ENCODE data around the gene DBH. TPM values are rescaled to one million over a fixed set of nuclear protein-coding genes. Genes with fewer than 3 reads are reported as not detected.

DBH gene
- total RNA-seq, 1 experiment from 2014 or later, result not detected

DNA sequence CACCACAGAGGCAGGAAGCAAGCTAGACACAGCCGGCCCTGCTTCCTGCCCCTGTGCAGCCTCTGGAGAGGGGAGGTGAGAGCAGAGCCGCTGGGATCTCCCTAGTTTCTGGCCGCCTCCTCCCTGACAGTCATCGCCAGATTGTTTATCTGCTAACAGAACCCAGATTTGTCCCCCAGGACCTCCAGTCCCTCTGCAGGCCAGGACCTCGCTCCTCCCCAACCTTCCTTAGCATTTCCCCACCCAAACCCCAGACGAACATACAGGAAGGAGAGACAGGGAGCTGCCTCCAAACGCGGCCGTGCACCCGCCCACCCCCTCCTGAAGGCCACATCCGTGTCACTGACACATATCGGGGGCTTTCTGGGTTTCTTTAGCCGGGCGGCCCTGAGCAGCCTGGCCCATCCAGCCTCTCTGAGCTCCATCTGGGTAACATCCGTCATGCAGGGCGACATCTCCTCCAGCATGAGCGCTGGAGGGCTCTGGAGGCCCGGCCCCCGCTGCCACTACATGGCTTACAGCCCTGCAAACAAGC lies 47.5 kb downstream of the DBH start:
- no peak for DNase-seq (ENCODE audit: low spot score)

DNA sequence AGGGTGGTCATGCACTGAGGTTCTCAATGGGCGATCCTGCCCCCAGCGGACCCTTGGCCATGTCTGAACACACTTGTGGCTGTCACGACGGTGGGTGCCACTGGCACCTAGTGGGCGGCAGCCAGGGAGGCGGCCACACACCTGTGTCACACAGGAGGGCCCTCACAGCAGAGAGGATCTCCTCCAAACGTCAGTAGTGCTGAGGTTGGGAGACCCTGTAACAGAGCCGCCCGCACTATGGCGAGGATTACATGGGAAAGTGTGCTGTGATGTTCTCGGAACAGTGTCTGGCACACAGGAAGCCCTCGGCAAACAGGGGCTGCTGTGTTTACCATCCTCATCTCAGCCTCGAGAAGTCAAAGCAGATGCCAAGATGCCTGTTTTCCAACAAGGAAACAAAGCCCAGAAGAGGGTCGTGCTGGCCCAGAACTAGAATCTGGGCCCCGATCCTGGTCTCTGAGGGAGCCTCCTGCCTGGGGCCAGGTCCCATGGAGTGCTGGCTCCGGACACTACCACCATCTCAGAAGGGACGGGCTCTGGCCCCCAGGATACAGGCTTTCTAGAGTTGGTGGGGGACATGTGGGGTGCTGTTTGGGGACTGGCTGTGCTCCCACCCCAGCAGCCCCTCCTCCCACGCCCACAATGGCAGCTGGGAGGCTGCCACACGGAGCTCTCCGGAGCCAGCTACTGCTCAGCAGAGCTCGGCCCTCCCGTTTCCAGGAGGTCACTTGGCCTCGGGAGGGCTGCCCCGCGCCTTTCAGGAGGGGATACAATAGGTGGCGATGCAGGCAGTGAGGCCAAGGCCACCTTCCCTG lies 48.2 kb downstream of the DBH start:
- no peak for DNase-seq (ENCODE audit: low spot score)

DNA sequence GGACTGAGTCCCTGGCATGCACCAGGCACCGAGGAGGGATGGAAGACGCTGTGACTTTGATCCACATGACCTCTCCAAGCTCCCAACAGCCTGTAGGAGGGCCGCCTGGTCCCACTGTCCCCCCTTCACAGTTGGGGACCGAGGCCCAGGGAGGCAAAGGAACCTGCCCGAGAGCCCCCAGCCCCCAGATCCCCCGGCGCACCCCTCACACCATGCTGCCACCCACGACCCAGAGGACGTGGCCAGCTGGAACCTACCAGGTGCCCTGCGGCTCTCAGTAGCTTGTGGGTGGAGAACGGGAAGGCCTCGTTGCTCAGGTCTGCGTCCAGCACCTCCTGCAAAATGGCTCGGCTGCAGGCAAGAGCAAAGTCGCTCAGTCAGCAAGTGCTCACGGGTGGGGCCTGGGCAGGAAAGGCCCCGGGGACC lies 48.8 kb downstream of the DBH start:
- no peak for DNase-seq (ENCODE audit: low spot score)

DNA sequence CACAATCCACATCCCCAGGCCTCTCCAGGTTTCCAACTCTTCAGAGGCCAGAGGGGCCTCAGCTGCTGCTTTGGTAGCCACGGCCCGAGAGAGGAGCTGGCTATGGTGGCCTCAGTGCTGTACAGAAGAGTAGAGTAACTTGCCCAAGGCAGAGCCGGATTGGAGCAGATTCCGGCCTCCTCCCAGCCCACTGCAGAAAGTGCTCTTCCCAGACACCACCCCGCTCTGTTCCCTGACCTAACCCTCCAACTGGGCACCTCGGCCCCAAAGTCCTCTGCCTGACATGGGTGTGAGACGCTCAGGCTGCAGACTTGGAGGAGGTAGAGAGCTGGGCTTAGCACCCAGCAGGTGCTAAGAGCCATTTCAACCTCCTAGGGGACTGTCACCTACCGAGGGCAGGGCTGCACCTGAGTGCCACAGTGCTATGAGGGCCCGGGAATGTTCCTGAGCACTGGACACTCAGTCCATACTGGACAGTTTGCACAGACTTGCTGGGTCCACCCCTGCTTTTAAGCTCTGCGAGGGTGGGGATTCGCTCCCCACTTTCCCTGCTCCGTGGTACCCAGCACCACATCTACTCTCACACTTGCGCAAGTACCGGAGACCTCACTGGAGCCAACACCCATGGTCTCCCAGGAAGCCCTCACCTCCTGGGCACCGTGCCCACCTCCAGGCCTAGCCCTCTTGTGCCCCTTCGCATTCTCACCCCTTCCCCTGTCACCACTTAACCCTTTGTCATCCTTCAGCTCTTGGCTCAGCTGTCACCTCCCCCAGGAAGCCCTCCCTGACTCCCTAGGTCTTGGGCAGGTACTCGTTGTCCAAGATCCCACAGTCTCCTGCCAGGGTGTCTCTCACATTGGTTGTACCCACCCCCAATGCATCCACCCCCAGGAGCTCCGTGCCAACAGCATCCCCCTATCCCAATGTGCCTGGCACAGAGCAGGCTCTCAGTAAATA lies 49.8 kb downstream of the DBH start:
- DNase-seq (ENCODE audit: low spot score), result no peak

DNA sequence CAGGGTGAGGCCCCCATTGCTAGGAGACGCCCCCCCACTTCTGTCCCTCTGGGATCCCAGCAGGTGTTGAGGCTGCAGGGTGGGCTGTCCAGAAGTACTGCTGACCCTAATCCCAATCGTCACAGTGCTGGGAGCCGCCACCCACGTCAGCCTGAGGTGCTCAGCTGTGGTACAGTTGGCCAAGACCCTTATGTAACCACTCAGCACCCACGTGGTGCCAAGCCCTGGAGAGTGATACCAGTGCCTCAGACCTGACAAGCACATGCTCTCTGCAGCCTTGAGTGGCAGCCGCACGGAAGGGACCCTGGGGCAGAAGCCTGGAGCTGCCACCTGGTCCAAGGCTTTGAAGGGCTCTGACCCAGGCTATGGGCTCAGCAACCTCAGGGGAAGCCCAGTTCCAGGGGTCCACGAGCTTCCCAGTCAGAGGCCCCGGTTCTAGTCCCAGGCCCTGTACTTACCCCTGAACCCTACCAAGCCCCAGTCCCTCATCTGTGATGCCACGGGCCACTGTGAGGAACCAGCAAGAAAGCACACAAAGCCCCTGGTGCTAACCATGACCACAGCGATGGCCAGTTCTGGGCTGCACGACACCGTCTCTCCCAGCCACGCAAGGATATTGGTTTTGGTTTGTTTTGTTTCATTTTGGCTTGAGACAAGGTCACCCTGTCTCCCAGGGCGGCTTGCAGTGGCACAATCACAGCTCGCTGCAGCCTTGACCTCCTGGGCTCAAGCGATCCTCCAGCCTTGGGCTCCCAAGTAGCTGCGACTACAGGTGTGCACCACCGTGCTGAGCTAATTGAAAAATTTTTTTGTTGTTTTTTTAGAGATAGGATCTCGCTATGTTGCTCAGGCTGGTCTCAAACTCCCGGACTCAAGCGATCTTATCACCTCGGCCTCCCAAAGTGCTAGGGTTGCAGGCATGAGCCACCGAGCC lies 50.7 kb downstream of the DBH start:
- DNase-seq (ENCODE audit: low spot score), result no peak

DNA sequence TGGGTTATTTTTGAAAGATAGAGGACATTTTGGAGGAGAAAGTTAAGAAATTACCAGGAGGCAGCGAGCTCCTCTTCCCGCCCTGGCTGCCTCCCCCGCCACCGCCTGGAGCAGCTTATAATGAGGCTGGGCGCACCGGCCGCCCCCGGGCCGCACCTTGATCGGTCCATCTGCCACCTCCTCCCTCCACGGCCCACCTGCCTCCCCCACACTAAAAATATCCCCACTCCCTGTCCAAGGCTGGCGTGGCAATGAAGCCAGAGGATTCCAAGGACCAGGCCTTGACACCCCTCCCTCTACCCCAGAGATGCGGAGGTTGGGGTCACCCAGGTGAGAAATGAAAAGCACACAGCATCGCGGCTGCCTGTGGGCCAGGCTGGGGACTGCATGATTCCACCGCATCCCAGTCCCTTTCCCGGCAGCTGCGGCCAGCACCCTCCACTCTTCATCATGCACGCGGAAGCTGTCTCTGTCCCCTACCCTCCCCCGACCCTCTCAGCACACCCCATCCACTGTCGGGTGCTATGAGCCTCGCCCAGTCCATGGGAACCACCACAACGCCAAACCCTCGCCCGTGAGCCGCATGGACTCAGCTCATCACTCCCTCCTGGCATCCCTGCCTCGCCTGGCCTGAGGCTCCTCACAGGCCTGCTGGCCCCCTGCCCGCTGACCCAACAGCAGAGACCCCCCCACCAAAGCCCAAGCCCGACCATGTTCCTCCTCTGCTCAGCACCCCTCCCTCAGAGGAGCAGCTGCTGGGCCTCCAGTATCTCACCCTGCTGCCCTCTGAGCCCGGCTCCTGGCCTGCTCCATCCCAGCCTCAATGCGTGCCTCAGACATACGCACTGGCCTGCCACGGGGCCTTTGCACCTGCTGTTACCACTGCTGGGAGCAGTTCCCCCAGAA lies 51.9 kb downstream of the DBH start:
- no peak for DNase-seq (ENCODE audit: low spot score)

DNA sequence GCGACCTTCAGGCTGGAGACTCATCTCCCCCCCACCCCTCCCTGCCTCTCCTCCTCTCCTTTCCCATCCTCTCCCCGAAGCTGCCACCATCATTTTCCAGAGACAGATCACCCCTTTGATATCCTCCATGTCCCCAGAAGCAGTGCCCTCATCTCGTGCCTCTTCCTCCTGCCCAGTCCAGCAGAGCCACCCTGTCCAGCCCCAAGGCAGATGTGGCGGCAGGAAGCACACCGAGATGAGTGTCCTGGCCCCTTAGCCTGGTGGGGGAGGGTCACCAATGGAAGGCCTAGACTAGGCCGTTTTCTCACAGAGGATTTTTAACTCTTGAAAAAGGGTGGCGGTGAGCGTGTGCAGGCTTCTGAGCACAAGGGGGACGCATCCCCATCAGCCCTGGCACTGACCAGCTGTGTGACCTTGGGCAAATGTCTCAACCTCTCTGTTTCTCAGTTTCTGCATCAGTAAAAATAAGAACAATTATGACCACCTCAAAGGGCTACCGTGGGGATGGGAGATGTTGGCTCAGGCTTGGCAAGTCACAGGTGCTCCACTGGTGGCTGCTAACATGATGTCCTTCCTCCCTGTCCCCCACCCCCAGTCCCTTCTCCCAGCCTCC lies 53.1 kb downstream of the DBH start:
- no peak for DNase-seq (ENCODE audit: low spot score)

DNA sequence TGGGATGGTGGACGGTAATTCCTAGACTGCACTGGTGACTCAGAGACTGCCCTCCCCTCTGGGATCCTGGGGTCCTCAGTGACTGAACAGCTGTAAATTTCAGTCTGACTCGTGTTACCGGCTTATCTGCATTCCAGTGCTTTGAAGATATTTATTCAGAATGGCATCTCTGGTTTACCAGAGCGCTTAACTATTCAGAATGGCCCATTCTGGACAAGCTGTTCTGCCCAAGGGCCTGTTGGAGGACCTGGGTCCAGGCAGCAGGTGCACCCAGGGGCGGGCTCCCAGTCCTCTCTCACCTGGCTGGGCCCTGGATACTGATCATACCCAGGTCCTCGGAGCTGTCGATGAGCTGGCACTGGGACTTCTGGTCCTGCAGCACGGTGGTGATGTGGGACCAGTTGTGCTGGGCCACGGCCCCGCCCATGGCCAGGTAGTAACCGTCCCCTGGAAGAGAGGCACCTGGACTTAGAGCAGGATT lies 54.0 kb downstream of the DBH start:
- DNase-seq (ENCODE audit: low spot score), result no peak

DNA sequence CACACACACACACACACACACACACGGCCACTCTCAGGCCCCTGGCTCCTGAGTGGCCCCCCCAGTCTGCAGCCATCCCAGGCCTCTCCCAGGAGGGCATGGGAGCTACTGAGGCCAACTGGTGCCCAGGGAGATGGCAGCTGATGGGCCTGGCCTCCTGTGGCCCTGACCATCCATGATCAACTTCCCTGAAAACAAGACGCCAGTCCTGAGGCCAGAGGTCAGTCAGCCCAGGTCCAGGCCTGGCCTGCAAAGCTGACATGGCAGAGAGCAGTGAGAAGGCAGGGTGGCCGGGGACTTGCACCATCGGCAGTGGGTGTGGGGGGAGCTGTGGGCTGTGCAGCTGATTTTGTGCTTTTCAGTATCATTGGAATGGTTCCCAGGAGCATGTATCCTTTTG lies 55.0 kb downstream of the DBH start:
- no peak for DNase-seq (ENCODE audit: low spot score)

DNA sequence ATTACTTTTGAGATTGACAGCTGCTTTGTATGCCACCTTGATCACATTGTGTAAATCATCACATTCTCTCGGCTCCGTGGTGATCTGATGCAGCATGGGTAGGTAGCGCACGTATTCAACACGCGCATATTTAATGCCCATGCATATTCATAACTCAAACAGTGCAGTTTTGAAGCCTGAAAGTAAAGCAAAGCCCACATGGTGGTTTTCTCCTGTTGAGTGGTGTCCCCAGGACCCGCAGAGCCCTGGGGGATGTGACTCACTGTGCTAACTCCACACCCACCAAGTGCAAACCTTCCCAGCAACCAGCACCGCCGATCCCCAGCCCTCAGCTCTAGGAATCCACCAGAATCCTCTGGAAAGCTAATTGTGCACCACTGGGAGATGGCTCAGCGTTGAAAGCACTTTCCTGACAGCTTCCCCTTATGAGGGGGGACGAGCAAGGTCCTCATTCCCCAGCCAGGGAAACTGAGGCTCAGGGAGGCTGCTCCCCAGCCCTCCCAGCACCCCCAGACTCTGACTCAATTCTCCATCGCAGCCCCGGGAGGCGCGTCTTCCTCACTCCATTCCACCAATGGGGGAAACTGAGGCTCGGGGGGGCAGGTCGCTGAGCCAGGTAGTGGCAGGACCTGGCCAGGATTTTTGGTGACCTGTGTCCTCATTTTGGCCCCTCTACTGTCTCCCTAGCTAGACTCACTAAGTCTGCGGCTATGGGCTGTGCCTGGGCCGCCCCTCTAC lies 55.6 kb downstream of the DBH start:
- DNase-seq (ENCODE audit: low spot score), result peak; percentile 46

DNA sequence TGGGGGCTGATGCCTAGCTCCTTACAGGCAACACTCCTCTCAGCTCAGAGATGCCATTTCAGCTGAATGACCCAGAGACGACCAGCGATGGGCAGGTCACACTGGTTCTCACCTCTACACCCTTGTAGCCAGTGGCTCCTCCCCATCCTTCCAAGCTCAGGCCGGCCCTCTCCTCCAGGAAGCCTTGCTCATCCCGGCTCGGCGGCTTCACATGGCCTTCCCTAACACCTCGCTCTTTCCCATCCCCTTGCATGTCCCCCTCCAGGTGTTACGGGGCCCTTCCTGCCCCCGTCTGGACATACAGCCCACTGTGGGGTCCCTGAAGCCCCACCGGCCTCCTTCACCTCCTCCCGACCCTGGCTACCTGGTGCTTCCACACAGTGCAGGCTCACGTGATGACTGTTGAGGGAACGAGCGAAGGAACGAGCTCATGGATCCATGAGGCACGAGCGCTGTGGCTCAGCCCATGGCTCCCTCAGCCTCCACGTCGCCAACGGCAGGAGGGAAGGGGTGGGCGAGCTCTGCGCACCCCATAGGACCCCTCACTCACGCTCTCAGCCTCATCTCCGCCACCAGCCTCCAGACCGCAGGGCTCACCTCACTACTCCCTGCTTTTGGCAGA lies 56.3 kb downstream of the DBH start:
- DNase-seq (ENCODE audit: low spot score), result no peak

DNA sequence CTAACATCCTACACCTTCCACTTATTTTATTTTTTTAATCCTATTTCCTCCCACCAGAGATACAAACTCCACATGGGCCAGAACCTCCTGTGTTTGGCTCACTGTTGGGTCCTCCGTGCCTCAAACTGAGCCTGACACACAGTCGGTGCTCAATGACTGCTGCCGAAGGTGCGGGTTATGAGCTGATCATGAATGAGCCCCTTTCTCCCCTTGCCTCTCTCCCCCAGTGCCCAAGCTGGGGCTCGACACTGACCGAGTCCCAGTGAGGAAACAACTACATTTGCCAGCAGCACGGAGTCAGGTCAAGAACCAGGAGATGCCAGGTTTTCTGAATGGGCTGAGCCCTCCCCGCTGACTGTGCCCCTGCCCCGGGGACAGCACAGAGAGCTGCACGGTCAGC lies 57.0 kb downstream of the DBH start:
- DNase-seq (ENCODE audit: low spot score), result no peak

DNA sequence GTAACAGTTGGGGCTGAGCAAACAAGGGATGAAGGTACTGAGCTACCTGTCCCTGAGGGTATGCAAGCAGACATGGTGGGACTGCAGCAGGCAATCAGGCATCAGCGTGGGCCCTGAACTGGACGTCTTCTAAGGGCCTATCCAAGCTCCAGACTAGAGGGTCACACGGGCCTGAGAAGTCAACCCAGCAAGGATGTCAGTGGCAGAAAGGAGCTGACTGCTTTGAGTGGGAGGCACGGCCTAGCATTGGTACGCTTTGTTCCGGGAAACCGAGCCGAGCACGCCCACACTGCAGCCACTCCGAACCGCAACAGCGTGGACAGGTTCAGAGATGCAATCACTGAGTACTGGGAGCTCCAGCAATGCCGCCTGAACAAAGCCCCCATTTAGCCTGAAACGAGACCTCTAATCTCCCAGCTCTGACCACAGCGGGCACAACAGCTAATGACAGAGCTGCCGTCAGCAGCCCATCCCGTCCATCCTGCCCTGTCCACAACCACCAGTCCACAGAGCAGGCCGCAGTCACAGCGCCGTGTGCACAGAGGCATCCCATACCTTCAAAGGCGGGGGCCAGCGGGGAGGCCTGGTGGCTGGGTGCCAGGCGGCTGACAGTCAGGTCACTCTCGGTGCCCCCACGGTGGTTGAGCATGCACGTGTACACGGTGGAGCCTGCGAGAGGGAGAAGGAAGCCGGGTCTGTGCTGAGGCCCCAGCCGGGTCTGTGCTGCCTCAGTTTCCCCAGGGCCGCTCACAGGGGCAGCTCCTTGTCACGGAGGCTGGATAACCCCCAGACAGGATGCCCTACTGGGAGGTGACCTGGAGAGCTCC lies 57.8 kb downstream of the DBH start:
- DNase-seq (ENCODE audit: low spot score), result no peak

DNA sequence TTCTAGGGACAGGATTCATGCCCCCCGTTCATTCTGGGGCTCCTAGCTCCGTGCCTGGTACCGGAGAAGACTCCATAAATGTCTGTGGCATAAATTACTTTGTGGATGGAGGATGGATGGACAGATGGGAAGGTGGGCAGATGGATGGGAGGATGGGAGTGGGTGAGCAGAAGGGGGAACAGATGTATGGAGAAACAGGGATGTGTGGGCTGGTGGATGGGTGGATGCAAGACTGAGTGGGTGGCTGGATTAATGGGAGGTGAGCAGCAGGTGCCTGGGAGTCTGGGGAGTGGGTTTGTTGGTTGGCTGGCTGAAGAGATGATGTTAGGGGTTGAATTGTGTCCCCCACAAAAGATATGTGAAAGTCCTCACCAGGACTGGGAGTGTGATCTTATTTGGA lies 58.5 kb downstream of the DBH start:
- no peak for DNase-seq (ENCODE audit: low spot score)

DNA sequence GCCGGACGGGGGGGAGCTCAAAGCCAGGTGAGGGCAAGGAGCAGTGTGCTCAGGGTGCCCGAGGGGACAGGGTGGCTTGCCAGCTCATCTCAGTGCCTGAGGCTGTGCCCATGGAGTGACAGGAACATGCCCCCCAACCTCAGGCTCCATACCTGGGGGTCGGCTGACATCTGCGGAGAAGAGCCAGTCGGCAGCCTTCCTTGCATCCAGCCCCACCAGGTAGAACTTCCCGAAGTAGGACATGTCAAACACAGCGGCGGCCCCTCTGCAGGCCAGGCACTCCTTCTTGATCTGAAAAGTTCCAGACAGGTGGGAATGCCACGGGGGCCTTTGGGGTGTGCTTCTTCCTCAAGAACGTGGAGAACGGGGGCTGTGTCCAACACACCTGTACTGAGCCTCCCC lies 59.9 kb downstream of the DBH start:
- no peak for DNase-seq (ENCODE audit: low spot score)

DNA sequence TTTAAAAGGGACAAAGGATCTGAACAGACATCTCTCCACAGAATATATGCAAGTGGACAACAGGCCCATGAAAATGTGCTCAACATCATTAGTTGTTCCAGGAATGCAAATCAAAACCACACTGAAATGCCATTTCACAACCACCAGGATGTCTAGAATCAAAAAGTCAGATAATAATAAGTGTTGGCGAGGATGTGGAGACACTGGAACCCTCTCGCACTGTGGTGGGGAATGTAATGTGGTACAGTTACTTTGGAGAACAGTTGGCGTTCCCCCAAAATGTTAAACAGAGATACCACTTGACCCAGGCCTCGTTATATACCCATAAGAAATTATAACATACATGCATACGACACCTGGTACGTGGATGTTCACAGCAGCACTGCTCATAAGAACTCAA lies 63.4 kb downstream of the DBH start:
- DNase-seq (ENCODE audit: low spot score), result no peak

DNA sequence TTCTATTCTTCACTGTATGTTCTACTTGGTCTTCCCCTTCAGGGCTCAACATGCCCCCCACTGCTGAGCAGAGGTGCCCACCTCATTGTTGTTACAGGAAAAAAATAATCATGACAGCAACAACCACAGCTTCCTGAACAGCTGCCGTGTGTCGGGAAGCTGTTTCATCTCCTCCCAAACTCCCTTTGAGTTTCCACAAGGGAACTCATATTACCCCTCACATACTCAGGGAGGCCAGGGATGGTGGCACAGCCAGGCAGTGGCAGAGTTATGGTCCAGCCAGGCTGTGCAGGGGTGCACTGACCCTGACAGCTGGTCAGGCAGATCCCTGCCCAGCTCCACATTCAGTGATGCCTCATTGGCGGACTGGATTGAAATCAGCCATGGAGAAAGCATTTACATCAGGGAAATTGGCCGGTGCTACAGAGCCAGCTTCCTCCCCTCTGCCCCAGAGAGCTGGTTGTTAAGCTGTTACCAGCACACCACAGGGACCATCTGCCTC lies 64.7 kb downstream of the DBH start:
- DNase-seq (ENCODE audit: low spot score), result no peak

Measured in A172 (cell line).